Transverse colon (tissue), 4 donors: ENCODE results near the gene HPS1. TPM values are rescaled to one million over a fixed set of nuclear protein-coding genes. Genes with fewer than 3 reads are reported as not detected.

ENCODE experiments used
- DNase-seq: peaks from one replicate; pipeline ENCODE4 v3.0.0-alpha.2; 2019
- H3K27ac ChIP-seq, 4 donors: fragments of 200-600 bp; sonication (generic); 2 replicates each; pipeline ENCODE4 v1.5.1; 2016 to 2018; ENCODE audit warnings: inconsistent platforms in 4 of 4
- H3K27me3 ChIP-seq: fragments of 200-600 bp; sonication (generic); 2 replicates; pipeline ENCODE4 v1.5.1; 2017; ENCODE audit warnings: inconsistent platforms
- H3K36me3 ChIP-seq, 4 donors: fragments of 200-600 bp; sonication (generic); 2 replicates each; pipeline ENCODE4 v1.5.1; 2017 to 2019; ENCODE audit warnings: inconsistent platforms in 4 of 4
- H3K4me1 ChIP-seq, 4 donors: fragments of 200-600 bp; sonication (generic); 2 replicates each; pipeline ENCODE4 v1.5.1; 2017 to 2020; ENCODE audit warnings: inconsistent platforms in 4 of 4
- H3K4me3 ChIP-seq, 4 donors: fragments of 200-600 bp; sonication (generic); 1 replicate in 1 of 4; 2 replicates in 3 of 4; pipeline versions ENCODE4 v1.5.1 to v1.6.1; 2017 to 2019; ENCODE audit warnings: inconsistent platforms in 4 of 4
- H3K9me3 ChIP-seq, 2 donors: fragments of 200-600 bp; sonication (generic); 2 replicates each; pipeline ENCODE4 v1.5.1; 2017 to 2019; ENCODE audit warnings: inconsistent platforms in 2 of 2
- EP300 ChIP-seq: sonication (generic); formaldehyde crosslinking; IDR thresholded peaks from one replicate; pipeline ENCODE4 v1.6.1; 2017; ENCODE audit warnings: antibody characterized with exemption, low read depth
- POLR2A ChIP-seq: fragments of 450-650 bp; IDR thresholded peaks from one replicate; pipeline ENCODE4 v1.6.1; 2016; ENCODE audit warnings: antibody characterized with exemption, mild to moderate bottlenecking, moderate library complexity
- POLR2AphosphoS5 ChIP-seq, 3 donors: sonication (generic); formaldehyde crosslinking; IDR thresholded peaks; one replicate each; pipeline ENCODE4 v1.6.1; 2016; ENCODE audit warnings: antibody characterized with exemption in 3 of 3
- WGBS, 2 donors: methylation state at CpG; one replicate each; pipeline ENCODE4 v1.1.5; 2018; ENCODE audit warnings: low coverage in 1 of 2; 5-methylcytosine and 5-hydroxymethylcytosine counted together
- in situ Hi-C, 4 donors: fragments of 200-750 bp; cut with MboI; loops; one replicate each; pipeline versions ENCODE4 v1.15.0 to v1.15.1; 2017; ENCODE audit warnings: low sequenced_read_pairs in 3 of 4, low pct_ligation_motif_present in 1 of 4, low pct_unique_long_range_greater_than_20kb in 1 of 4
- intact Hi-C: fragments of 100-400 bp; cut with DNase I; formaldehyde crosslinking; loops from one replicate; pipeline ENCODE4 v1.15.1; 2023; ENCODE audit warnings: low total_unique reads
- total RNA-seq, 4 donors: library from RNA; depleted of rRNA; stranded (reverse); fragments of >200 nt; gene quantifications; one replicate each; pipeline ENCODE4 v1.1.0, GENCODE V29; 2016
- TF ChIP-seq, protein P1 (sequence below), 5 experiments: fragments of 200-600 bp in 3 of 5; fragments of 450-650 bp in 2 of 5; sonication (generic) in 3 of 5; IDR thresholded peaks; 1 replicate in 2 of 5; 2 replicates in 3 of 5; pipeline ENCODE4 v1.5.1; 2016 to 2017; ENCODE audit warnings: antibody characterized with exemption in 5 of 5, inconsistent platforms in 3 of 5, mild to moderate bottlenecking in 2 of 5, moderate library complexity in 1 of 5

HPS1 gene
- total RNA-seq, 4 donors from 2014 or later: 62.9 to 160 (median 95.1) TPM

DNA sequence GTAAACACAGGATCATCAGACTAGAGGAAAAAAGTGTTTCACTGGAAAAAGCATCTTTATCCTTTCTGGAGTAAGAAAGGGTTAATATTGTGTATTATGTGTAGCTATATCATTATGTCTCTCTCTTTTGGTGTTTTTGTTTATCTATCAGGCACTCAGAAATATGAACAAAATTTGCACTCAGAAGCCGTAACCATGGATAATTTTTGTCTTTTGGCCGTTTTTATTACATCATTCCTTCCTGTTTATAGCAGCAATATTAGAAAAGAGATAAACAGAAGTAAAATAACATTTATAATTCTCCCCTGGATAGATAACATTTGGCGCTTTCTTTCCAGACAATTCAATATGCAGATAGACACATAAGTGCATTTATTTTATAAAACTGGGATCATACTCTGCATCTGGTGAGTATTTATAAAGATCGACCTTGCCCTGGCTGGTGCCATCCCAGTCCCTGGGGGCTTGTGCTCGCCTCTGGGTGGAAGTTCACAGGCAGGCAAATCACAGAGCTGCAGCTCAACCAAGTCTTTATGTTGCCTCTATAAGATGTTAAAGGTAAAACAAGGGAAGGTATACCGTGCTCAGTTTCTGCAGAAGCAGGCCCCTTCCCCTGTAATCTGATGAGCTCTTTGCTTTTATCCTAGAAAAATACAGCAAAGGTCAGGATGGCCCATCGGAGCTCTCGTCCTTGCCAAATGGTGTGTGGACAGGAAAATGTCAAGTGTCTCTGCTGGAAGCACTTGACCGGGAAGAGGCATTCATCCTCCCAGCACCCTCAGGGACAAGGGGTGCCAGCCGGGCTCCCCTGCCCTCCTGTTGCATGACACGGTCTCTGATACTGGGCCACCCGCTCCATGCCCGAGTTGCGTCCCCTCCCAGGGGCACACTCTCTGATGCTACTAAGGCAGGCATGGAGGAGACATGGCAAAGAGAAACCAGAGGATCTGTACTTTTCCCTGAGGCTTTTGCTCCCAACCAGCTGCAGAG, 75.6 kb downstream of the HPS1 start:
- no peak for DNase-seq
- WGBS, 2 donors: 42 to 64% methylated on average over 3 to 14 of the region's 14 CpGs
- in situ Hi-C loops (no loop called here), intact Hi-C loops (no loop called here)
- TF ChIP-seq POLR2A: no peak
- no peak for TF ChIP-seq EP300
- no peak for TF ChIP-seq POLR2AphosphoS5 (IDR thresholded peaks at IDR 0.05)
- TF ChIP-seq, protein P1, sequence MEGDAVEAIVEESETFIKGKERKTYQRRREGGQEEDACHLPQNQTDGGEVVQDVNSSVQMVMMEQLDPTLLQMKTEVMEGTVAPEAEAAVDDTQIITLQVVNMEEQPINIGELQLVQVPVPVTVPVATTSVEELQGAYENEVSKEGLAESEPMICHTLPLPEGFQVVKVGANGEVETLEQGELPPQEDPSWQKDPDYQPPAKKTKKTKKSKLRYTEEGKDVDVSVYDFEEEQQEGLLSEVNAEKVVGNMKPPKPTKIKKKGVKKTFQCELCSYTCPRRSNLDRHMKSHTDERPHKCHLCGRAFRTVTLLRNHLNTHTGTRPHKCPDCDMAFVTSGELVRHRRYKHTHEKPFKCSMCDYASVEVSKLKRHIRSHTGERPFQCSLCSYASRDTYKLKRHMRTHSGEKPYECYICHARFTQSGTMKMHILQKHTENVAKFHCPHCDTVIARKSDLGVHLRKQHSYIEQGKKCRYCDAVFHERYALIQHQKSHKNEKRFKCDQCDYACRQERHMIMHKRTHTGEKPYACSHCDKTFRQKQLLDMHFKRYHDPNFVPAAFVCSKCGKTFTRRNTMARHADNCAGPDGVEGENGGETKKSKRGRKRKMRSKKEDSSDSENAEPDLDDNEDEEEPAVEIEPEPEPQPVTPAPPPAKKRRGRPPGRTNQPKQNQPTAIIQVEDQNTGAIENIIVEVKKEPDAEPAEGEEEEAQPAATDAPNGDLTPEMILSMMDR (IDR thresholded peaks at IDR 0.05): no peak
- H3K4me3 ChIP-seq: no peak overlapping the region
- no peaks in the 10 kb centered on the region for H3K9me3 ChIP-seq
- H3K36me3 ChIP-seq: no peaks in the 10 kb centered on the region
- H3K27me3 ChIP-seq: no peaks in the 10 kb centered on the region
- no peak overlapping the region for H3K27ac ChIP-seq
- H3K4me1 ChIP-seq: no peaks in the 10 kb centered on the region

DNA sequence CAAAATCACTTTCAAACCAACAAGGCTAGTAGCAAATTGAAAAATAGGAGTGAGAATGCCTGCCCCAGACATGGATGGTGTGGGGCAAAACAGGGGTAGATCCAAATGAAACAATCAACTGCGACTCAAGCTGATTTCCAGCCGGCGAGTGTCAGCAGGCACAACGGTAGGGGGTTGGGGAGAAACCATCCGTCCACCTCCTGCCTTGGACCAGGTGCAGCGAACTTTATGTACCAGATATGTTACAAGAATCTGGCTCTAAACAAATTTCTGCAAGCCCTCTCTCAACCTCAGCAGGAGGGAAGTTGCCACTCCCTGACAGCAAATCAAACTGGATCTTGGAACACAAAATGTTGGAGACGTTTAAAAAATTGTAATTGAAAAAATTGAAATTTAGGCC, 76.9 kb downstream of the HPS1 start:
- in situ Hi-C loops: no loop called here
- Histone ChIP-seq H3K9me3 (no peaks in the 10 kb centered on the region), H3K4me1 (no peaks in the 10 kb centered on the region), H3K27ac (no peak overlapping the region), H3K36me3 (no peaks in the 10 kb centered on the region), H3K27me3 (no peaks in the 10 kb centered on the region), H3K4me3 (no peak overlapping the region)
- intact Hi-C loops: no loop called here
- no peak for DNase-seq
- TF ChIP-seq POLR2AphosphoS5 (IDR thresholded peaks at IDR 0.05): no peak
- TF ChIP-seq, protein P1 (IDR thresholded peaks at IDR 0.05): no peak
- TF ChIP-seq POLR2A: no peak
- WGBS, 2 donors: 93 to 94% methylated on average over 5 to 7 of the region's 7 CpGs

DNA sequence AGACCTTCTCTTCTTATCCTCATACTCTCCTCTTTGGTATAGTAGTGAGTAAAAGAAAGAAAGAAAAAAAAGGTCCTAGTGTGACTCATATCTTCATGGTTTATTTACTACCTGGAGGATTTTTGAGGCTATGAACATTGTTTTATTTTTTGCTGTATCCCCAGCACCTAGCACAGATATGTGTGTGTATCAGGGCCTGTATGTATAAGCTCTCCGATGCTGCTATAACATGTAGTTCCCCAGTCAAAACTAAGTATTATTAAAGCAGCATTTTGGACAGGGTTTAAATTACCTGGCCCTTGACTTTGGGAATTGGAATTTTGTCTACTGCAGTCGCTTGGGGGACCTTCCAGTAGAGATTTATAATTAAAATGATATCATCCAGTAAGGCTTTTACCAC, 78.1 kb downstream of the HPS1 start:
- Histone ChIP-seq H3K27me3 (no peaks in the 10 kb centered on the region), H3K9me3 (no peaks in the 10 kb centered on the region), H3K27ac (no peak overlapping the region), H3K4me3 (no peak overlapping the region), H3K4me1 (no peaks in the 10 kb centered on the region), H3K36me3 (no peaks in the 10 kb centered on the region)
- TF ChIP-seq, protein P1 (IDR thresholded peaks at IDR 0.05): no peak
- TF ChIP-seq POLR2A (no peak), EP300 (no peak), POLR2AphosphoS5 (IDR thresholded peaks at IDR 0.05) (no peak)
- intact Hi-C loops (no loop called here), in situ Hi-C loops (no loop called here)
- WGBS, 2 donors: 86 to 90% methylated on average over 2 of the region's 2 CpGs
- DNase-seq: no peak

DNA sequence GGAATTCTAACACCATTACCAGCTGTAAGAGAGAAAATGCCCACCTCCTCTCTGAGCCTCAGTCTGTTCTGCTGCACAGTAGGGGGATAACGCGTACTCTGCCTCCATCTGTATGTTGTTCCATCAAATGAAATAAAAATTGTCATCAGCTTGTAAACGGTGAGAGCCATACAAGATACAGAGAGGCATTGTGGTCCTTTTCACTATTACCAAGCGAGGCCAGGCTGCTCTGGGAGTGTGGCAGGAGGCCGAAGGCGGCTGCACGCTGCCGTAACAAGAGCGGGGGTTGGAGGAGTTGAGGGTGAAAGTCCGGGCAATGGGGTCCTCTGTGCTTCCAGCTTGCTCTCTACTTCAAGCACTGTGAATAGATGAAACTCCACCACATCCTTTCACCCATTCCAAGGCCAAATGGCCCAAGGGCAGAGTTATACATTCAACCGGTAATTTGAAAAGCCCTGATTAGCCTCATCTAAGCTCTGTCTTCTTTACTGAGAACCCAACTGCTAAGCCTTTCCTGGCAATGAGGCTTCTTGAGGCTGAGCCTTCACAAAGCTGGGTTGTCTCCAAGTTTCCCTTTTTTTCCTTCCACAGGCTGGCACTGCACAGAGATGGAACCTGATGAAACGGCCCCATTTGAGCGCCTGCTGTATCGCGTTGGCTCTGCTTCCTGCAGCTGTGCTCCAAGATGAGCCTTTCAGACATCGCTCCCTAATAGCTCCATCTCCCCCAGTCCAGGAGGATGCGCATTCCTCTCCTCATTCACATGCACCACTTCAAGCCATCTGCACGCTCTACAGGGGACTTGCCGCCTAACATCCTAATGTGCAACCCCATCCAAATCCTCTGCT, 78.9 kb downstream of the HPS1 start:
- in situ Hi-C loops: no loop called here
- TF ChIP-seq POLR2A (no peak), EP300 (no peak), POLR2AphosphoS5 (IDR thresholded peaks at IDR 0.05) (no peak)
- TF ChIP-seq, protein P1 (IDR thresholded peaks at IDR 0.05): no peak
- Histone ChIP-seq H3K4me3 (no peak overlapping the region), H3K9me3 (no peaks in the 10 kb centered on the region), H3K4me1 (no peaks in the 10 kb centered on the region), H3K36me3 (no peaks in the 10 kb centered on the region), H3K27me3 (no peaks in the 10 kb centered on the region), H3K27ac (no peak overlapping the region)
- WGBS, 2 donors: 86 to 94% methylated on average over 3 to 19 of the region's 19 CpGs
- DNase-seq: no peak
- intact Hi-C loops: no loop called here
